Uterus (tissue), 4 donors: ENCODE results near the gene IQSEC3. TPM values are rescaled to one million over a fixed set of nuclear protein-coding genes. Genes with fewer than 3 reads are reported as not detected.

Experiments
- DNase-seq, 2 donors: peaks; one replicate each; pipeline ENCODE4 v3.0.0-alpha.2; 2019 to 2020
- H3K27ac ChIP-seq, 2 donors: fragments of 200-600 bp; sonication (generic); 1 replicate in 1 of 2; 2 replicates in 1 of 2; pipeline ENCODE4 v1.5.1; 2016 to 2018
- H3K27me3 ChIP-seq, 2 donors: fragments of 200-600 bp; sonication (generic); one replicate each; pipeline ENCODE4 v1.5.1; 2018 to 2019; ENCODE audit warnings: control low read depth in 1 of 2
- H3K36me3 ChIP-seq, 2 donors: fragments of 200-600 bp; sonication (generic); one replicate each; pipeline ENCODE4 v1.5.1; 2019; ENCODE audit warnings: control low read depth in 1 of 2
- H3K4me1 ChIP-seq, 2 donors: fragments of 200-600 bp; sonication (generic); one replicate each; pipeline ENCODE4 v1.5.1; 2018 to 2019; ENCODE audit warnings: control low read depth in 1 of 2
- H3K4me3 ChIP-seq, 2 donors: fragments of 200-600 bp; sonication (generic); 1 replicate in 1 of 2; 2 replicates in 1 of 2; pipeline ENCODE4 v1.5.1; 2018 to 2019; ENCODE audit warnings: mild to moderate bottlenecking in 1 of 2
- H3K9me3 ChIP-seq, 2 donors: fragments of 200-600 bp; sonication (generic); one replicate each; pipeline ENCODE4 v1.5.1; 2019; ENCODE audit warnings: control low read depth in 1 of 2
- POLR2A ChIP-seq, 2 donors: fragments of 450-650 bp; IDR thresholded peaks; one replicate each; pipeline ENCODE4 v1.6.1; 2016; ENCODE audit warnings: antibody characterized with exemption in 2 of 2, mild to moderate bottlenecking in 1 of 2, moderate library complexity in 1 of 2
- intact Hi-C: fragments of 100-400 bp; cut with DNase I; formaldehyde crosslinking; loops from one replicate; pipeline ENCODE4 v1.15.1; 2023; ENCODE audit warnings: low total_unique reads
- total RNA-seq, 4 donors: library from RNA; depleted of rRNA in 3 of 4; stranded (reverse); fragments of >200 nt in 3 of 4; gene quantifications; one replicate each; pipeline versions ENCODE4 v1.1.0 to v1.2.4, GENCODE V29; 2014 to 2023
- TF ChIP-seq, protein P1 (sequence below), 4 experiments: fragments of 200-600 bp in 2 of 4; fragments of 450-650 bp in 2 of 4; sonication (generic) in 2 of 4; IDR thresholded peaks; one replicate each; pipeline ENCODE4 v1.5.1; 2016 to 2019; ENCODE audit warnings: antibody characterized with exemption in 4 of 4, mild to moderate bottlenecking in 2 of 4, moderate library complexity in 1 of 4
- donor health status: DM: yes; HTN: yes; CAD: no.

IQSEC3 gene
- total RNA-seq, 4 donors from 2014 or later: under 0.01 to 2.9 (median 1.3) TPM

DNA sequence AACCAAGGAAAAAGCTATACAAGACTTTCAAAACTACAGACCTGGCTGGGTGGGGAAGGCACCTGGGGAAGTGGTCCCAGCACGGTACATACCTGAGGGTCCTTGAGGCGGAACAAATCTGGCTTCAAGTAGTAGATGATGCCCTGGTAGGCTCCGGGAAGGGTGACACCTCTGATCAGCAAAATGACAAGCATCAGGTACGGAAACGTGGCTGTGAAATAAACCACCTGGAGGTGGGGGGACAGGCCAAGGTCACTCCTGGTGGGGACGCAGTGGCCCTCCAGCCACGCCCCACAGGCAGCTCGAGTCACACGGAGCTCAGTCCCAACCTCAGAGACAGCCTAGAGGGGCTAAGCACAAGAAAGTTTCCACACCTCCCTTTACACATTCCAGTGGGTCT, 132.1 kb downstream of the IQSEC3 start:
- H3K36me3 ChIP-seq: no peaks in the 10 kb centered on the region
- no peak overlapping the region for H3K4me3 ChIP-seq
- TF ChIP-seq POLR2A (IDR thresholded peaks at IDR 0.05): no peak
- TF ChIP-seq, protein P1, sequence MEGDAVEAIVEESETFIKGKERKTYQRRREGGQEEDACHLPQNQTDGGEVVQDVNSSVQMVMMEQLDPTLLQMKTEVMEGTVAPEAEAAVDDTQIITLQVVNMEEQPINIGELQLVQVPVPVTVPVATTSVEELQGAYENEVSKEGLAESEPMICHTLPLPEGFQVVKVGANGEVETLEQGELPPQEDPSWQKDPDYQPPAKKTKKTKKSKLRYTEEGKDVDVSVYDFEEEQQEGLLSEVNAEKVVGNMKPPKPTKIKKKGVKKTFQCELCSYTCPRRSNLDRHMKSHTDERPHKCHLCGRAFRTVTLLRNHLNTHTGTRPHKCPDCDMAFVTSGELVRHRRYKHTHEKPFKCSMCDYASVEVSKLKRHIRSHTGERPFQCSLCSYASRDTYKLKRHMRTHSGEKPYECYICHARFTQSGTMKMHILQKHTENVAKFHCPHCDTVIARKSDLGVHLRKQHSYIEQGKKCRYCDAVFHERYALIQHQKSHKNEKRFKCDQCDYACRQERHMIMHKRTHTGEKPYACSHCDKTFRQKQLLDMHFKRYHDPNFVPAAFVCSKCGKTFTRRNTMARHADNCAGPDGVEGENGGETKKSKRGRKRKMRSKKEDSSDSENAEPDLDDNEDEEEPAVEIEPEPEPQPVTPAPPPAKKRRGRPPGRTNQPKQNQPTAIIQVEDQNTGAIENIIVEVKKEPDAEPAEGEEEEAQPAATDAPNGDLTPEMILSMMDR (IDR thresholded peaks at IDR 0.05): no peak
- no peaks in the 10 kb centered on the region for H3K9me3 ChIP-seq
- peak overlapping the region; percentile 73 to 78 for H3K27ac ChIP-seq
- intact Hi-C loops: no loop called here
- no peaks in the 10 kb centered on the region for H3K27me3 ChIP-seq
- peaks cover 0 to 1% of the 10 kb centered on the region in 2 donors for H3K4me1 ChIP-seq
- no peak for DNase-seq

DNA sequence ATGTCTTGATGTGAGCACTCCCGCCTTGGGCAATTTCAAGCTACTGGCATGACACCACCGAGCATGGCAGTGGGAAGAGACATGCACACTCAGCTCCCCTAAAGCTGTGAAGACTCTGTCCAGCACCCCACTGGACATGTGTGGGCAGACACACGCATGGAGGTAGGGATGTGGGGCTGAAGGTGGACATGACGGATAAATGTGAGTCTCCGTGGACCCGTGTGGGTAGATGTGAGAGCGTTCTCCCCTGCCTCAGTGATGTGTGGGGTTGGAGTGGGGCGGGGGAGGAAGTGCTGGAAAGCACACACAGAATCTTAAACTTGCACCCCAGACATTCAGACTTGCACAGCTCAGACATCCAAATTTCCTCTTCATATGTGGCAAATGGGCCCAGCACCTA, 134.8 kb downstream of the IQSEC3 start:
- TF ChIP-seq POLR2A (IDR thresholded peaks at IDR 0.05): no peak
- TF ChIP-seq, protein P1 (IDR thresholded peaks at IDR 0.05): no peak
- intact Hi-C loops: no loop called here
- Histone ChIP-seq H3K4me1 (peaks cover 0 to 8% of the 10 kb centered on the region in 2 donors), H3K27ac (no peak overlapping the region), H3K4me3 (no peak overlapping the region), H3K27me3 (no peaks in the 10 kb centered on the region), H3K36me3 (no peaks in the 10 kb centered on the region), H3K9me3 (no peaks in the 10 kb centered on the region)
- no peak for DNase-seq

DNA sequence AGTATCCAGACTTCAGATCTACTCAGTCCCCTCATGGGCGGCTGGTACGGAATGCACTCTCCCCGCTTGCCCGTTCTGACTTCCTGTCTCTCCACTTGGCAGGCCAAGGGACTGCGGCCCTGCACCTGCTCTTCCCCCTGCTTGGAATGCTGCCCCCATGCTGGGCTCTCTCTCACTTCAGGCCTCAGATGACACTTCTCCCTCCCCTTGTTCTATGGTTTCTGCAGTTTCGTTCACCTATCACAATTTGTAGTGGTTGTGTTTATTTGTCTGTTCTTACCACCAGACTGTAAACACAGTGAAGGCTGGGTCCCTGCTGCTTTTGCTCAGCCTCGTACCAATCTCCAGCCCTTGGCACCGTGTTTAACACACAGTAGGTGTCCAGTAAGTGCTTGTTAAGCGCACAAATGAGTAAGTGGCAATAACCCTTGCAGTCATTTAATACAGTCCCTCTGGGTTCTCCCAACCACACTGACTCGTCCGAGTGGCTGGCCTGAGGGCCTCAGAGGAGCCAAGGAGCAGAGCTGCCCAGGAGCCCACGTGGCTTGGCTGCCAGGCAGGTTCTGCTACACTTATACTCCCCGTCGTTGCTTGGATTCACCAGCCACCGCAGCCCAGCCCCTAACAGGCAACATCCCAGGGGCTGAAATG, 135.6 kb downstream of the IQSEC3 start:
- no peak for TF ChIP-seq POLR2A (IDR thresholded peaks at IDR 0.05)
- Histone ChIP-seq H3K36me3 (no peaks in the 10 kb centered on the region), H3K9me3 (no peaks in the 10 kb centered on the region), H3K27ac (no peak overlapping the region), H3K4me1 (peaks cover 0 to 8% of the 10 kb centered on the region in 2 donors), H3K4me3 (no peak overlapping the region), H3K27me3 (no peaks in the 10 kb centered on the region)
- intact Hi-C loops: no loop called here
- no peak for DNase-seq

DNA sequence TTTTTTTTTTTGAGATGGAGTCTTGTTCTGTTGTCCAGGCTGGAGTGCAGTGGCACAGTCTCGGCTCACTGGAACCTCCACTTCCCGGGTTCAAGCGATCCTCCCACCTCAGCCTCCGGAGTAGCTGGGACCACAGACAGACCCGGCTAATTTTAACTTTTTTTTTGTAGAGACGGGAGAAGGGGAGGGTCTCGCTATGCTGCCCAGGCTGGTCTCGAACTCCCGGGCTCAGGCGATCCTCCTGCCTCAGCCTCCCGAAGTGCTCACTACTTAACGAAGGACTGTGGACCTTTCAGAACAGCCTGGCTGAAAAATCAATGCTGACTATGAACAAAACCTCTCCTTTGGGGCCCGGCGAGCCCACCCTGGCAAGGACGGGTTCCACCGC, 136.5 kb downstream of the IQSEC3 start:
- H3K9me3 ChIP-seq: no peaks in the 10 kb centered on the region
- intact Hi-C loops: no loop called here
- no peaks in the 10 kb centered on the region for H3K36me3 ChIP-seq
- peak overlapping the region; percentile 26 to 43 for H3K4me3 ChIP-seq
- no peak for DNase-seq
- H3K27me3 ChIP-seq: no peaks in the 10 kb centered on the region
- peaks cover 0 to 8% of the 10 kb centered on the region in 2 donors for H3K4me1 ChIP-seq
- H3K27ac ChIP-seq: peak overlapping the region in 1 of 2 donors; percentile 0
- TF ChIP-seq POLR2A (IDR thresholded peaks at IDR 0.05): no peak
- TF ChIP-seq, protein P1 (IDR thresholded peaks at IDR 0.05): no peak

DNA sequence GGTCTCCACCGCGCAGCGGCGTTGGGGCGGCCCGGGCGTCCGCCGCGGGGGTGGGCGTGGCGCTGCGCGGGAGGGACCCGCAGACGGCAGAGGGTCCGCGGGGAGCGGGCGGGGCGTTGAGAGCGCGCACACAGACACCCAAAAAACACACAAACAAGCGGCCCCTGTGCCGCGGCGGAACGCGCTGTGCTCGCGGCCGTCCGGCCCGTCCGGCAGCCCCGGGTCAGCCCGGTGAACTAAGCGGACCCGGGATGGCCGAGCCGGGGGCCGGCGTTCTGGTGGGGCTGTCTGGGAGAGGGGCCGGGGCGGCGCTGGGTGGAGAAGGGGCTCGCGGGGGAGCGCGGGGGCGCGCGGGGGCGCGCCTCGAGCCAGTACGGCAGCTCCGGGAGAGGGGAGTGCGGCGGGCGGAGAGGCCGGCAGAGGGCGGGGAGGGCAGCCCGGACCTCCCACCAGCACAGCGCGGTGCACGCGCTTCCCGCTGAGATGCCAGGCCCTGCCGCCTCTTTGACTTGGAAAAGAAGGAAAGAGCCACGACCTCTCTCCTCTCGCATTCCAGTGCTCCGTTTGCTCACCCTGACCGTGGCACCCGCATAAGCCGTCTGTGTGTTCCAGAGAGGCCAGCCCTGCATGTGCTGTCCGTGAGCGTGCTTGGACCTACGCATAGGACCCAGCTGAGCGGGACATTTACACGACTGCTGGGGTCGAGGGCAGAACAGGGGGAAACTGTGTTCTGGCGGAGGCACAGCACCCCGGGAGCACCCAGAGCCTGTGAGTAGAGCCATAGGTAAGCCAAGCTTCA, 137.1 kb downstream of the IQSEC3 start:
- no peaks in the 10 kb centered on the region for H3K9me3 ChIP-seq
- H3K4me3 ChIP-seq: peak overlapping the region; percentile 26 to 43
- H3K27me3 ChIP-seq: no peaks in the 10 kb centered on the region
- intact Hi-C loops: no loop called here
- H3K27ac ChIP-seq: peak overlapping the region in 1 of 2 donors; percentile 0
- H3K36me3 ChIP-seq: no peaks in the 10 kb centered on the region
- peaks cover 0 to 8% of the 10 kb centered on the region in 2 donors for H3K4me1 ChIP-seq
- no peak for TF ChIP-seq POLR2A (IDR thresholded peaks at IDR 0.05)
- TF ChIP-seq, protein P1 (IDR thresholded peaks at IDR 0.05): peak in 1 of 4 experiments; percentile 12
- DNase-seq: peak in 1 of 2 donors; percentile 31
